HG03045 (cell line): ENCODE measurements around the gene TLE4.
"Not testable (repeated sequence)": the region's sequence is repeated elsewhere in the genome, so short reads cannot be mapped to it uniquely, and the experiment has no call there.

Experiments used
- ATAC-seq: cut with Tn5 transposase; IDR thresholded peaks from one replicate; pipeline ENCODE4 v1.9.1; 2021; ENCODE audit warnings: mild to moderate bottlenecking, moderate library complexity; ENCODE audit not compliant: unreplicated experiment

TLE4 gene

DNA sequence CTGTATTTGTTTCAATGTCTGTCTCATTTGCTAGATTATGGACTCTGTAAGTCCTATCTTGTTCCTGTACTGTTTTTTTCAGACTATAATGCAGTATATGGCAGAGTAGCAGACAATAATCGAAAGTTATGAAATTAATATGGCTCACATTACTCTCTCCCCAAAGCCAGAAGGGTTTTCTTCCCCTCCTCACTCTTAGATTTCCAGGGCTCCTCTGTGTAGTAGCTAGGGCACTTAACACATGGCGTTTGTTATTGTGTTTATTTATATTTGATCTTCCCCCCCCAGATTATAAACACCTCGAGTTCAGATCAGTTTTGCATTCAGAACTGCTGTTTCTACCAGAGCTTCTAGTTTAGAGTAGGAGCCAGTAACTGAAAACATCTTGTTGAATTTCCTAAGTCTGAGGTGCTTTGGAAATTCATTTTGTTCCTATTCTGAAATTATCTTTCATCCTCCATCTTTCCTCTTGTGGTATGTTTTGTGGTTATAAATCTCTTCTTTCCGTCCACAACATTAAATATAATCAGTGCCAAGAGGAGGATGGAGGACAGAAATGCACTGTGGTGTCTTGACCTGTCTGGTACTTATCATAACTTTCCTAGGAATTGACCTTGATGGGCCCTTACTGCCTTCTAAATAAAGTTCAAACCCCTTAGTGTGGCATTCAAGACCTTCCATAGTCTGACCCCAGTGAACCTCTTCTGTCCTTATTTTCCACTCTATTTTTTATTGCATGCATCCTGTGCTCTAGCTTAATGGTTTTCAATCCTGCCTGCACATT is 27.0 kb downstream of the TLE4 start:
- ATAC-seq: no peak

DNA sequence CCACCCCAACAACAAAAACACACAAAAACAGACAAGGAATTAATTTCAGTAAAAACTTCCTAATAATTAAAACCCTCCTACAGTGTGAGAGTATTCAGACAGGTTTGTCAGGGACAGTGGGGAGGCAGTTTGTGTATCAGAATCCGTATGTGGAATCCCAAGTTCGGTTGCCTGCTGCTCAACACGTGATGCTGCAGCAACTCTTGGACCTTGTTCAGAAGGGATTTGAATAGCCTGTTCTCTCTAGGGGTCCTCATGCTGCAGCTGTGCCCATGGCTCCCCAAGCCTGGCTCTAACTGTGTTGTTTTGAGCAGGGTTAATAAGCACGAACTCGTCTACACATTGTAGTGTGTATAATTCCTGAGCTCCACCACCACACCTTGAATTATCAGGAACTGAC is 28.7 kb downstream of the TLE4 start:
- no peak for ATAC-seq

DNA sequence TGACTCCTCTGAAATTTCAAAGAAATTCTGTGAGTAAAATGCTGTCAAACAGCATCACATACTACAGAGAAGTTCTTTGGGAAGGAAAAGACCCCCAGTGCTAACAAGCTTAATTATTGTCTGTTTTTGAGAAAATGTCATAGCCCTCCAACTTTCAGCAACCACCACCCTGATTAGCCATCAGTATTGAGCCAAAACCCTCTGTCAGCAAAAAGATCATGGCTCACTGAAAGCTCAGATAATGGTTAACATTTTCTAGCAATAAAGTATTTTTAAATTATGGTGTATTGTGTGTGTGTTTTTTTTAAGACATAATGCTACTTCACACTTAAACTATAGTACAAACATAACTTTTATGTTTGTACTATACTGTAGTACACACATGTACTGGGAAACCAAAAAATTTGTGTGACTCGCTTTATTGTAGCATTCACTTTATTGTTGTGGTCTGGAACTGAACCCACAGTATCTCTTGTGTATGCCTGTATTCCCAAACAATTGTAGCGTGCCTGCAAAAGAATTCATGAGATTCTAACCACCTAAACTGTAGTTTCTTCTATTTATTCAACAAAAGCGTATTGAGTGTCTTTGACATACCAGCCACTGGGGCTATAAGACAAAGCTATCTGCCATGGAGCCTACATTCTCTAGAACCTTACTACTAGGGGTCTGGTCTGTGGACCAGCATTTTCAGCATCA is 31.6 kb downstream of the TLE4 start:
- ATAC-seq: no peak

DNA sequence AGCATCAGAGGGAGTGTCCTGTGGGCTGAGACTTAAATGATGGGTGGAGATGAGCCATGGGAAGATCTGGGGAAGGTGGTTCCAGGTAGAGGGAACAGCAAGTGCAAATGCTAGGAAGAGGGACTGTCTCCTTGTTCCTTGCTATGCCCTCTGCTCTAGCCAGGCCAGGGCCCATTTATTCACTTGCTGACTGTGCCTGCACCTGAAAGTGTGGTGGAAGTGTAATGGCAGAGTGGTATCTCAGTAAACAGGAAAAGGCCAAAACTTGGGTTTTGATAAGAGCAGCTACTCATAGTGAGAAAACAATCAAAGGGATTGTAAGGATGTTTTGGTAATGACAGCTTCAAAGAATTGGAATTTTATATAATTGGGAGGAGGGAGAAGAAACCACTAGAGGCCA is 32.4 kb downstream of the TLE4 start:
- ATAC-seq: no peak

DNA sequence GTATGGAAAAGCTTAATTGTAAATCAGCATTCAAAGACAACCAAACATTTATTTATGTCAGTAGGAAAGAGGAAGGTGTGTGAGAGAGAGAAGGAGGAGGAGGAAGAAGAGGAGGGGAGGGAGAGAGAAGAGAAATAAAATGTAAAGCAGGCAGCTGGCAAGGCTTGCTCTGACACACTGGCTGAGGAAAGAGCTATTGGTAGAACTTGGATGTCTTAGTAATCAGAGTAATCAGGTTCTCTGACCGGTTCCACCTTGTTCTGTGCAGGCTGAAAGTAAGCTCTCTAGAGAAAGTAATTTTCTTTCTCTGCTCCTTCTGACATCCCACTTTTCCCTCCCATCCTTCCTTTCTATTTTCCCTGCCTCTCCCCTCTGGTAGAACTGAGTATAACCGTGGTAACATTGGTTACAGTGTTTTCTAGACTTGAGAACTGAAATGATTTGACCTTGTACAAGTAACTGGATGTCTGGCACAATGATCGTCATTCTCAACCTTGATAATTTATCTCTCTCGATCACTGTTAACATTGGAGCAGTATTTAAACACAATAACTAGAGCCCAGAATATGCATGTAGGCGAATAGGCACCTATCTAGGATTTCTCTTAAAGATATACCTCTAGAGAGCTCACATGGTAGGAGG is 33.3 kb downstream of the TLE4 start:
- no peak for ATAC-seq

DNA sequence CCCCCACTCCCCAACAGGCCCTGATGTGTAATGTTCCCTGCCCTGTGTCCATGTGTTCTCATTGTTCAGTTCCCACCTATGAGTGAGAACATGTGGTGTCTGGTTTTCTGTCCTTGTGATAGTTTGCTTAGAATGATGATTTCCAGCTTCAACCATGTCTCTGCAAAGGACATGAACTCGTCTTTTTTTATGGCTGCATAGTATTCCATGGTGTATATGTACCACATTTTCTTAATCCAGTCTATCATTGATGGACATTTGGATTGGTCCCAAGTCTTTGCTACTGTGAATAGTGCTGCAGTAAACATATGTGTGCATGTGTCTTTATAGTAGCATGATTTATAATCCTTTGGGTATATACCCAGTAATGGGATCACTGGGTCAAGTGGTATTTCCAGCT is 34.8 kb downstream of the TLE4 start:
- not testable (repeated sequence) for ATAC-seq

DNA sequence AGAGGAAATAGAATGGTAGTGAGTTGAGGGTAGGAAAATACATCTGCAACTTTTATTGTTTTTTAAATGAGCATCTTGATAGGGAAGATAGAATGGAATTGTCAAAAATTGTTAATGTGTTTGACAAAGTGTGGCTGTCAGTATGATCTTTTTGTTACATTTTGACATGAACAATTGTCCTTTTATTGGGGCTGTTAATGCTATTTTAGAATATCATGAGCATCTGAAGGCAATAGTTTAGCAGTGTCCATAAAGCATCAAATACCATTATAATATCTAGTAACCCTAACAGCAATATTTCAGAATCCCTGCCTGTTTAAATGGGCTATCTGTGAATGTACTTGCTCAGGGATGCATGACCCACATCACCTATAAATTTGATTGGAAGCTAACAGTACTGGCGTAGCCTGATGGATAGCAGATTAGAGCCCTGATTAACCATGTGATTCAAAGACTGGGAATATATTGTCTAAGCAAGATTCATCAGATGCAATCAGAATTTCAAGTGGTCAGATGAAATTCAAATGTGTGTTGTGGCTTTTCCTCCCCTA is 37.8 kb downstream of the TLE4 start:
- ATAC-seq: no peak

DNA sequence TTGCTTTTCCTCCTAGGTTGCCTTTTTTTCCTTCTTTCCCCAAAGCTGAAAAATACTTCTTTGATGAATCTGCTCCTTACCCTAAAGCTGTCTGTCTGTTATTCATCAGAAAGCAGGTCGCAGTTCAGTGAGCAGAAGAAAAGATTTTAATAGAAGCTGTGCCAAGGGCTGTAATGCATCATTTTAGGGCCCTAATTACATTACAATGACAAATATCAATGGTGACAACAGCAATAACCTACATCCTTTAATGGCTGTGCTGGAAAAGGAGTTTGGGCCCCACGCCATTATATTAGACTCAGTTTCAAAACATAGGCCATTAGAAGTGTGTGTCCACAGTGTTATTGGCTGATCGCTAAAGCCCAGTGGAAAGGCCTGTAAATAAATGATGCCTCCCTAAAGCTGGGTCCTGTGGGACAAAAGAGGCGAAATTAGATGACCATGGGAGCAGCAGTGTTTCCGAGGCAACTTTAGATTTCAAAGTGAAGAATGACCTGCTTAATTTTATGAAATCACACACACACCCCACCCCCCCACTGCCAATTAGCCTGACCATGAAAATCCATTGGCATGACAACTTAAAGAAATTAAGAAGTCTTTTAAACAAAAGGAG is 38.4 kb downstream of the TLE4 start:
- no peak for ATAC-seq

DNA sequence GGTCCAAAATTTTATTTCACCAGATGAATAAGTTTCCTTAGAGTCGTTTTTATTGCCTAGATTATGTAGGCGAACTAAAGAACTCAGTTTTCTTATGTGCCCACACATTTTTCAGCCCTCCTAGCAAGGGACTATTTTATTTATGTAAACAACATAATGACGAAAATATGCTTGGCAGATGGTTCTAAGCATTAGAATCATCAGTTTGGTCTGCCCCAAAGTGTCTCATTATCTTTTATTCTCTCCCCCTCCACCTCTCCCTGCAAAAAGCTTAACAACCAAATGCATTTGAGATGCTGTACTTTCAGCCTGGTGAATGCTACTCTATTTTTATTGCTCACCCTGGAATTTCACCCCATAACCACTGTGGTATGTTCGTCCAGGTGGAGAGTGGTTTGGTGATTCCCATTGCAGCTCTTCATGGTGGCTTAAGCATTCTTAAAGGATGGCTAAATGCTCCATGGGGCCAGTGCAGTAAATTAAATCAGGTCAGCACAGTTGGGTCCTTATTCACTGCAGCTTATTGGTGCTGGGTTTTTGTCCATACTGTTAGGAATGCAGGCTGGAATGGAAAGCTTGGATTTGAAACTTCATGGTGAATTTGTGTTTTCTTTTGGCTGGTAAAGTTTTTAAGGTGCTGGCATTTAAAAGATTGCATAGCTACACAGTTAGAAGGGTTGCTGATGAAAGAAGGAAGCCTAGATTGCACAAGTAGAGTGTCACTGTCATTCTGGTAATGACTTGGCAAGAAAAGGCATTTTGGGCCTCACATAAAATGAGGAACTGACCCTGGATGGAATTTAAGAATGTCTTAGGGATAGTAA is 39.2 kb downstream of the TLE4 start:
- no peak for ATAC-seq

DNA sequence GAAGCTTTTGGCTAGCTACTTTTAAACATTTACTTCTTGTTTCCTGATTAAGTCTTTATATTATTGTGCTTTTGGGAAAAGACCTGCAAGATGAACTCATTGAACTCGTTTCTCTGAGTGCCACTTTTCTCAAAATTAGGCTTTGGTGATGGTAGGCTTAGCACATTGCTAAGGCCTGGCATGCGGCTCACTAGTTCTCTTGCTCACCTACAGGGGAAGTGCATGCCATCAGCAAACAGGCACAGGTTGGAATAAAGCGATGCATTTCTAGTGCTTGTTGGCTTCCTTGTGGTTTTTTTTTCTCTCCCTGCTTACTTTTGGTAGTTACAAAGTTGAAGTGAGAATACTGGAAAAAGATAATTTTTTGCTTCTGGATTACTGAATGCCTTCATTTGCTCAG is 41.4 kb downstream of the TLE4 start:
- ATAC-seq: no peak

DNA sequence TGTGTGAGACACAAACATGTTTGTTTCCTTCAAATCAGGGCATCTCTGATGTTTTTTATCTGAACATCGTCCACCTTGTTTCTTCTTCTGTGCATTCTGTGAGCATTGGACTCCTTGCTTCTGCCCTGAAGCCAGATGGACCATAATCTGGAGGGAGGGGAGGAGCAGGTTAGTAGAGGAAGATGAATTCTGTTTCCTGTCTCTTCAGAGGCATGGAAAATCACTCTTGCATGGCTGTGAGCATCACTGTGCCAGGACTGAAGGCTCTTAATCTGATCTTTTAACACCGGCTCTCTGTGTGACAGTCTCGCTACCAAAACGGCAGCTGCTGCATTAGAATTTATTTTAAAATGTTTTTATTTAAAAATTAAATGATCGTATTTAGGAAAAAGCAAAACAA is 43.3 kb downstream of the TLE4 start:
- no peak for ATAC-seq

DNA sequence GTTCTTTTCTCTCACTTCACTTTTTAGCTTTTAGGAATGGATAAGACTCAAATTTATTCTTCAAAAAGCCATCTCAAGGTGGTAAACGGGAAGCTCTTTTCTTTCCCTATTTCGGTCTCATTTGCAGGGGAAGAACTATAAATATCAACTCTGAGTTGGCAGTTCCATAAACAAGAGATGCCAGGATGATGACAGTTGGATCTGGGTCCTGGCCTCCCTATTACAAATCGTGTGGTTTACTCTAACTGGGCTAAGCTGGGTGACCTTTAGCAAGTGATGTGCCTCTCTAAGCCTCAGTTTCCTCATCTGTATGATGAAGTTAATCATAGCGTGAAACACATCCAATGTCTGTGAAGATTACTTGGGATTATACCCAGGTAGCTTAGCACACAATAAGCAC is 44.2 kb downstream of the TLE4 start:
- ATAC-seq: no peak

DNA sequence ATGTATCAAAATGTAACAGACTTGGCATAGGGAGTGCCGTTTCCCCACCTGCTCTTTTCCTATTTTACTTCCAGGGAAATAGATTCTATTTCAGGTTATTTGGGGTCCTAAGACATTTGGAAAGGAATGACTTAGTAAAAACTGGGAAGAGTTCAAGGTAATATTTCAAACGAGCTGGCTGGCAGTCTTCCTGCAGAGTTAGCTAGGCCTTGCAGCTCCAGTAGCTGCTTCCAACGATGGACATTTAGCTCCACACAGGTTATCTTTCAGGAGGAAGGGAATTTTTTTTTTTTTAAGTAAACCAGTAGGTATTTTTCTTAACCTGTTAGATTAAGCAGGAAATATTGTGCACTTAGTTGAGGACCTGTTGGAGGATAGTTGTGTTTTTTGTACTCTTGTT is 45.2 kb downstream of the TLE4 start:
- no peak for ATAC-seq

DNA sequence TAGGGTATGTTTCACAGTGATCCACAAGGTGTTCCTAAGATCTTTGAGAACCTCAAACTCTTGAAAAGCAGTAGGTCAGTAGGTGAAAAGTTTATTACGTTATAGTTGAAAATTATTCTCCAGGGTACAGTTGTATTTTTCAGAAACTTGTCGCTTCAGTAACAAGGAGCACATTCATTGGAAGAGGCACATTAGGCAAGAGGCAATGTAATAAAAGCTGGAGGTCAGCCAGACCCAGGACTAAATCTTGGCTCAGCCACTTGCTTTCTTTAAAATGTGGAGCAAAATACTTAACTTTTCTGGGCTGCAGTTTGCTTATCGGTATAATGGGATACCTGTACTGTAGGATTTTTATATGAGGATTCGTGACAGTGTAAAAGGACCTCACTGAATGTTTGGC is 45.6 kb downstream of the TLE4 start:
- ATAC-seq: no peak

DNA sequence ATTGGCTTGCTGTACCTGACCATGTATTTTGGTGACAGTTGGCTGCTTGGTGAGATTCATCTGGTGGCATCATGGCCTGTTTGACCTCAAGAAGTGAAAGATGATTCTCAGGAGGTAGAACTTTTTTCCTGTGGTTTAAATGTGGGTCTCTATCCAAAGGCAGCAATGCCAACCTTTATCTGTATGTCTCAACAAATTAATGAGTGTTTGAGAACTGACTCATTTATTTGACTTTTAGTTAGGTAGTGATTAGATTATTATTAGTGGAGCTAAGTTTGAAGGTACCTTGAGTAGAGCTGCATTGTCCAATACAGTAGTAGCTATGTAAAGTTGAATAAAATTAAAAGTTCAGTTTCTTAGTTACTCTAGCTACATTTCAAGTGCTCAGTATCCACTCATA is 48.2 kb downstream of the TLE4 start:
- no peak for ATAC-seq

DNA sequence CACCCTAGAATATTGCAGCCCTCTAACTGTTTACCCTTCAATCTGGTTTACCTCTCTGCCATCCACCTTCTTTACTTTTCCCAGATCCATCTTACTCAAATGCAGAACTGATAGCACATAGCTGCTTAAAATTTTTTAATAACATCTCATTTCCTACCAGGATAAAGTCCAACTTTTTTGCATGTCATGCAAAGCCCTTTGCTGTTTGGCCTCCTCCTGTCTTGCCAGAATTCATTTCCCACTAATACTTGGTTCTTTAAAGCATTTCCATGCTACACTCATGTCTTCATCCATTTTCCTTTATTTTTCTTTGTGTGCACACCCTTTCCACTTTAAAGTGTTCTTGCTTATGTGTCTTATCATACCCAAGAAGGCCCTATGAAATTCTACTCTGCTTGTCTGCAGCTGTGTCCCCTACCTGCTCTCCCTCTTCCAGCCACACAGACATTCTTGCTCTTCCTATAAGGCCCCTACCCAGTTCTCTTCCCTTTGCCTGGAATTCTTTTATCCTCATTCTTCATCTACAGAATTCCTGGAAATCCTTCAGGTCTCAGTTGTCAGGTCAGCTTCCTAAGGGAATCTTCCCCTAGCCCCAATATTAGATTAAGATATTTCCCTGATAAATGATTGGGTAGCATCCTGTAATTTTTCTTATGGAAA is 50.3 kb downstream of the TLE4 start:
- no peak for ATAC-seq

DNA sequence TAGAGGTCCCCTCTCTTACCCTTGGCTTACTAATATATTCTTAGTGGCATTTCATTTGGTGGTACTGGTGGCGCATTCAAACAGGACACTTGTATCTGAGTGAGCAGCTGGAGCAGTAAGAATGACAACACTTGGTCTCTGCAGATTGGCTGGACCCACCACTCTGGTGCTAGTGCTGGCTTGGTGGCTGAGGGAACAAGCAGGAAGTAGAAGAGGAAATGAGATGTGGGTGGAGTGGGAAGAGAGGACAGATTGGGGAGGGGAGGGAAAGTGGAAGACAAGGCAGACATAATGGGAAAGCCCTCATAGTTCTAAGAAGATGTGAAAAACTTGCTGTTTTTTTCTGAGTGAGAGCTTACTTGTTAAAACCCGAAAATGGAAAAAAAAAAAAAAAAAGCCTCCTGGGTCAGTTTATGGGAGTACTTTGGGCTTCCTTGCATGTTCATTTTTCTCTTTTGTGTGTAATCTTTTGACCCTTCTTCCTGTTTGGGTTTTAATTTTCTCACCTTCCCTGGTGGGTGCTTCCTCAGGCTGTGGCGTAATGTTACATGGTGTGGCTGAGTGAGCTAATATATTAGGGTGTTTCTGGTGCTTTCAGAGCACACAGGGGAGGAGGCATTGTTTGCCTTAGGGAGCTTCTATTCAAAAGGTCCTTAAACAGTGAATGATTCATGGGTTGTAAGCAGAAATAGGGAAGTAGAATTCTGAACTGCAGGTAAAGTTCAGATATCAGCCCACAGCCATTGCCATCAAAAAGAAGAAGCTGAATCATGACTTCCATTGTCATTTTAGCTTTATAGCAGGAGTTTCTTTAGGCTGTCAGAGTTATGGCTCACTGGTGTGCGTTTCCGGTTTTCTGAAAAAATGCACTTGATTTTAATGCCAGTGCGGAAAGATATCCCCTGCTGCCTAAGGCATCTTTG is 52.3 kb downstream of the TLE4 start:
- ATAC-seq: peak; percentile 88

DNA sequence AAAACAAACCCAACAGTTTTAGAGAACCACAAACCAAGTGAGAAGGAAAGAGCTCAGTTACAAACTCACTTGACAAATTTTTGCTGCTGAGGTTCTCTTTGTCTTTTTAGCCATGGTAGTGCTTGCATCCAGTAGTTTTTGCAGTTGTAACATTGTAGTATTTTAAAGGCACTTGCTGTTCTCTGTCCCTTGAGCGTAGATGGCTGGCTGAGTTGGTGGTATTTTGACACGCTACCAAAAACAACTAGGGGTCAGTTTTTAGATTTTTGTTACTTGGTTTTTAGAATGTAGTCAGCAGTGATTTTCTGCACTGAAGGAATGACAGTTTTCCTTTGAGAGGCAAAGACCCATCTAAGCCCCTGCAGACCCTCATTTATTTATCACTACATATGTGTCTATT is 58.0 kb downstream of the TLE4 start:
- no peak for ATAC-seq
